Endothelial cell of umbilical vein (primary cell): Measurements from ENCODE around the gene LIME1.

Experiments used
- EZH2 ChIP-seq: IDR thresholded peaks from 2 replicates; pipeline ENCODE4 v1.6.1; 2012; ENCODE audit warnings: borderline replicate concordance, low read depth, mild to moderate bottlenecking, moderate library complexity, low read length, inconsistent platforms; ENCODE audit not compliant: severe bottlenecking
- POLR2A ChIP-seq: IDR thresholded peaks from 2 replicates; pipeline ENCODE4 v1.6.1; 2012; ENCODE audit warnings: low read depth, mild to moderate bottlenecking, control low read depth, low read length
- POLR2AphosphoS5 ChIP-seq: IDR thresholded peaks from 2 replicates; pipeline ENCODE4 v1.6.1; 2012; ENCODE audit warnings: low read depth, mild to moderate bottlenecking, control low read depth, low read length, moderate library complexity; ENCODE audit not compliant: insufficient read depth
- TF ChIP-seq, protein P1 (sequence below), 2 donors: IDR thresholded peaks; 1 replicate in 1 of 2; 2 replicates in 1 of 2; pipeline ENCODE4 v1.5.1; 2011; ENCODE audit warnings: low read length in 2 of 2, mild to moderate bottlenecking in 2 of 2, moderate library complexity in 2 of 2, control low read depth in 1 of 2, inconsistent platforms in 1 of 2, low read depth in 1 of 2; ENCODE audit not compliant: insufficient read depth in 1 of 2; ENCODE audit errors: extremely low read depth in 1 of 2

DNA sequence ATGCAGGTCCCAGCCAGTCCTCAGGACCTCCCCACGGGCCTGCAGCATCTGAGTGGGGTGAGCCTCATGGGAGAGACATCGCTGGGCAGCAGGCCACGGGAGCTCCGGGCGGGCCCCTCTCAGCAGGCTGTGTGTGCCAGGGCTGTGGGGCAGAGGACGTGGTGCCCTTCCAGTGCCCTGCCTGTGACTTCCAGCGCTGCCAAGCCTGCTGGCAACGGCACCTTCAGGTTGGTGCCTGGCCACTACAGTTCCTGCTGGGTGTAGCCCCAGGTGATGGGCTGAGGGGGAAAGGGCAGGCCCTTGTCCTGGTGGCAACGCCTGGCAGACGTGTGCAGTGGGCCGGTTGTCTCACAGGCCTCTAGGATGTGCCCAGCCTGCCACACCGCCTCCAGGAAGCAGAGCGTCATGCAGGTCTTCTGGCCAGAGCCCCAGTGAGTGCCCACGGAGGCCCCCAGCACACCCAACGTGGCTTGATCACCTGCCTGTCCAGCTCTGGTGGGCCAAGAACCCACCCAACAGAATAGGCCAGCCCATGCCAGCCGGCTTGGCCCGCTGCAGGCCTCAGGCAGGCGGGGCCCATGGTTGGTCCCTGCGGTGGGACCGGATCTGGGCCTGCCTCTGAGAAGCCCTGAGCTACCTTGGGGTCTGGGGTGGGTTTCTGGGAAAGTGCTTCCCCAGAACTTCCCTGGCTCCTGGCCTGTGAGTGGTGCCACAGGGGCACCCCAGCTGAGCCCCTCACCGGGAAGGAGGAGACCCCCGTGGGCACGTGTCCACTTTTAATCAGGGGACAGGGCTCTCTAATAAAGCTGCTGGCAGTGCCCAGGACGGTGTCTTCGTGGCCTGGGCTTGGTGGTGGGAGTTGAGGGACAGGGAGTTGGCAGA lies 40.8 kb upstream of the LIME1 start:
- TF ChIP-seq POLR2AphosphoS5 (no peak), EZH2 (no peak), POLR2A (peak; percentile 2)
- TF ChIP-seq, protein P1, sequence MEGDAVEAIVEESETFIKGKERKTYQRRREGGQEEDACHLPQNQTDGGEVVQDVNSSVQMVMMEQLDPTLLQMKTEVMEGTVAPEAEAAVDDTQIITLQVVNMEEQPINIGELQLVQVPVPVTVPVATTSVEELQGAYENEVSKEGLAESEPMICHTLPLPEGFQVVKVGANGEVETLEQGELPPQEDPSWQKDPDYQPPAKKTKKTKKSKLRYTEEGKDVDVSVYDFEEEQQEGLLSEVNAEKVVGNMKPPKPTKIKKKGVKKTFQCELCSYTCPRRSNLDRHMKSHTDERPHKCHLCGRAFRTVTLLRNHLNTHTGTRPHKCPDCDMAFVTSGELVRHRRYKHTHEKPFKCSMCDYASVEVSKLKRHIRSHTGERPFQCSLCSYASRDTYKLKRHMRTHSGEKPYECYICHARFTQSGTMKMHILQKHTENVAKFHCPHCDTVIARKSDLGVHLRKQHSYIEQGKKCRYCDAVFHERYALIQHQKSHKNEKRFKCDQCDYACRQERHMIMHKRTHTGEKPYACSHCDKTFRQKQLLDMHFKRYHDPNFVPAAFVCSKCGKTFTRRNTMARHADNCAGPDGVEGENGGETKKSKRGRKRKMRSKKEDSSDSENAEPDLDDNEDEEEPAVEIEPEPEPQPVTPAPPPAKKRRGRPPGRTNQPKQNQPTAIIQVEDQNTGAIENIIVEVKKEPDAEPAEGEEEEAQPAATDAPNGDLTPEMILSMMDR (IDR thresholded peaks at IDR 0.05; ENCODE audit: extremely low read depth in 1 of 2, insufficient read depth in 1 of 2, low read depth in 1 of 2, low read length in 2 of 2), result no peak
